ENCODE data around the gene PKNOX2. TPM values are rescaled to one million over a fixed set of nuclear protein-coding genes. Genes with fewer than 3 reads are reported as not detected.
A peak's percentile ranks its signal among the peaks of the same experiment; 100 is the strongest.

The PKNOX2 gene
- total RNA-seq, 1 experiment from 2014 or later, result not detected

GRCh38 chr11:125344846-125345420 is 180.4 kb downstream of the PKNOX2 start:
- no peak for DNase-seq
- H3K27me3 ChIP-seq (replicated peaks; ENCODE audit: control insufficient read depth, insufficient read depth, low read length), result peaks cover 3% of the 10 kb centered on the region; the same call in 1 of the 2 replicates
- TF ChIP-seq, protein P1, sequence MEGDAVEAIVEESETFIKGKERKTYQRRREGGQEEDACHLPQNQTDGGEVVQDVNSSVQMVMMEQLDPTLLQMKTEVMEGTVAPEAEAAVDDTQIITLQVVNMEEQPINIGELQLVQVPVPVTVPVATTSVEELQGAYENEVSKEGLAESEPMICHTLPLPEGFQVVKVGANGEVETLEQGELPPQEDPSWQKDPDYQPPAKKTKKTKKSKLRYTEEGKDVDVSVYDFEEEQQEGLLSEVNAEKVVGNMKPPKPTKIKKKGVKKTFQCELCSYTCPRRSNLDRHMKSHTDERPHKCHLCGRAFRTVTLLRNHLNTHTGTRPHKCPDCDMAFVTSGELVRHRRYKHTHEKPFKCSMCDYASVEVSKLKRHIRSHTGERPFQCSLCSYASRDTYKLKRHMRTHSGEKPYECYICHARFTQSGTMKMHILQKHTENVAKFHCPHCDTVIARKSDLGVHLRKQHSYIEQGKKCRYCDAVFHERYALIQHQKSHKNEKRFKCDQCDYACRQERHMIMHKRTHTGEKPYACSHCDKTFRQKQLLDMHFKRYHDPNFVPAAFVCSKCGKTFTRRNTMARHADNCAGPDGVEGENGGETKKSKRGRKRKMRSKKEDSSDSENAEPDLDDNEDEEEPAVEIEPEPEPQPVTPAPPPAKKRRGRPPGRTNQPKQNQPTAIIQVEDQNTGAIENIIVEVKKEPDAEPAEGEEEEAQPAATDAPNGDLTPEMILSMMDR (IDR thresholded peaks at IDR 0.05; ENCODE audit: insufficient read depth in 1 of 2, low read depth in 1 of 2, low read length in 1 of 2, severe bottlenecking in 1 of 2, unreplicated experiment in 1 of 2), result no peak
- no peaks in the 10 kb centered on the region for H3K4me1 ChIP-seq
- CTCF ChIA-PET, result interaction anchor here (1.1 to 3.6 kb wide), 7 partner anchors 9 to 469 kb away, joined by 3 to 31 read pairs (median 6); no protein-coding TSS in a partner anchor
- no peaks in the 10 kb centered on the region for H3K36me3 ChIP-seq (ENCODE audit: control insufficient read depth, insufficient read depth, low read length)
- no peak overlapping the region for H3K4me3 ChIP-seq (ENCODE audit: low read depth, low read length)
- intact Hi-C loops (cut with micrococcal nuclease; ENCODE audit: unreplicated experiment), result loop anchor here (1.0 to 5.0 kb wide), 2 partner anchors 63 to 254 kb away; no protein-coding TSS in a partner anchor
- Mint-ChIP-seq H3K4me1 (ENCODE audit: low read depth, unreplicated experiment) (peaks cover 7% of the 10 kb centered on the region), H3K36me3 (ENCODE audit: insufficient read depth, unreplicated experiment) (no peaks in the 10 kb centered on the region), H3K9me3 (ENCODE audit: unreplicated experiment) (no peaks in the 10 kb centered on the region), H3K27me3 (ENCODE audit: insufficient read depth, unreplicated experiment) (peaks cover 14% of the 10 kb centered on the region), H3K27ac (ENCODE audit: unreplicated experiment) (no peak overlapping the region), H3K4me3 (ENCODE audit: unreplicated experiment) (no peak overlapping the region)
- H3K9me3 ChIP-seq, result no peaks in the 10 kb centered on the region
- BruUV-seq (replicated peaks), result no TSS peak
- POLR2A ChIA-PET, result interaction anchor here (0.5 kb wide), 1 partner anchor 357 kb away, joined by 3 read pairs; no protein-coding TSS in a partner anchor

DNA sequence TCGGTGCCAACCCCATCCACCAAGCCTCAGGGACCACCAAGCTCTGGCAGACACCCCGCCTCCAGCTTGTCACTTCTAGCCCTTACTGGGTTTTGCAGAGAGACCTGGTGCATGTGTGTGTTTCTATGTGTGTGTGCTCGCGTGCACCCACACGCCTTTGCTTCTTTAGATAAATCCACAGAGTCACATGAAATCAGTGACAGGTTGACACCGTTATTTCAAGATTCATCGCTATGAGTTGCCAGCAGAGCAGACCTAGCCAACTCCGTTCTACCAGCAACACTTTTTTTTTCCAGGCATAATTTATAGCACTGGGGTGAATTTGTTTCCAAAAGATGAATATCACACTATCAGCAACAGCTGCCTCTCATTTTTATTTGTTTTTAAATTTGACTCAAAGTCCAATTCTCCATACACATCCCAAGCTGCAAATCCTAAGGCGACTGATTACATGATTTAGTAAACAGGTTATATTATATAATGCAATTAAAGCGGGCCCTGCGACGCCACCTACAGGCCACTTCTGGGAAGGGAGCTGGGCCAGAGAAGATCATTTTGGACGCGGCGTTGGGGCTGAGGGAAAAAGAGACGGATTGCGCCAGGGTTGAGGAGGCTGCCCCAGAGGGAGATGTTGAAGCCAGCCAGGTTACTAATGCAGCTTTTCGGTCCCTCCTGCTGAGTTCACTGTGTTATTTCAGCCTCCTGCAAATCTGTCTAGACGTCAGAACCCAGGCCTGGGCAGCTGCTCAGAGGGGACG is 181.0 kb downstream of the PKNOX2 start:
- Histone ChIP-seq H3K9me3 (no peaks in the 10 kb centered on the region), H3K4me1 (no peaks in the 10 kb centered on the region), H3K27me3 (replicated peaks; ENCODE audit: control insufficient read depth, insufficient read depth, low read length) (peaks cover 3% of the 10 kb centered on the region; the same call in 1 of the 2 replicates), H3K36me3 (ENCODE audit: control insufficient read depth, insufficient read depth, low read length) (no peaks in the 10 kb centered on the region), H3K4me3 (ENCODE audit: low read depth, low read length) (no peak overlapping the region)
- Mint-ChIP-seq H3K27ac (ENCODE audit: unreplicated experiment) (no peak overlapping the region), H3K4me1 (ENCODE audit: low read depth, unreplicated experiment) (peaks cover 7% of the 10 kb centered on the region), H3K27me3 (ENCODE audit: insufficient read depth, unreplicated experiment) (peaks cover 14% of the 10 kb centered on the region), H3K36me3 (ENCODE audit: insufficient read depth, unreplicated experiment) (no peaks in the 10 kb centered on the region), H3K9me3 (ENCODE audit: unreplicated experiment) (no peaks in the 10 kb centered on the region), H3K4me3 (ENCODE audit: unreplicated experiment) (no peak overlapping the region)
- ChIA-PET POLR2A (no interaction called here), CTCF (interaction anchor here (0.5 to 3.6 kb wide), 31 partner anchors 9 to 469 kb away, joined by 3 to 31 read pairs (median 4); partner anchors contain the start of genes PKNOX2 and TMEM218)
- no TSS peak for BruUV-seq (replicated peaks)
- TF ChIP-seq, protein P1 (IDR thresholded peaks at IDR 0.05; ENCODE audit: insufficient read depth in 1 of 2, low read depth in 1 of 2, low read length in 1 of 2, severe bottlenecking in 1 of 2, unreplicated experiment in 1 of 2), result peak; percentile 90
- intact Hi-C loops (cut with micrococcal nuclease; ENCODE audit: unreplicated experiment), result loop anchor here (1.0 to 5.0 kb wide), 2 partner anchors 63 to 254 kb away; no protein-coding TSS in a partner anchor
- DNase-seq, result peak in 1 of 2 experiments; percentile 72

GRCh38 chr11:125346179-125346530 is 181.6 kb downstream of the PKNOX2 start:
- no peak overlapping the region for H3K4me3 Mint-ChIP-seq (ENCODE audit: unreplicated experiment)
- no peaks in the 10 kb centered on the region for H3K36me3 Mint-ChIP-seq (ENCODE audit: insufficient read depth, unreplicated experiment)
- no peaks in the 10 kb centered on the region for H3K9me3 ChIP-seq
- H3K27me3 Mint-ChIP-seq (ENCODE audit: insufficient read depth, unreplicated experiment), result peaks cover 14% of the 10 kb centered on the region
- BruUV-seq (replicated peaks), result no TSS peak
- H3K4me1 ChIP-seq, result no peaks in the 10 kb centered on the region
- peaks cover 3% of the 10 kb centered on the region; the same call in 1 of the 2 replicates for H3K27me3 ChIP-seq (replicated peaks; ENCODE audit: control insufficient read depth, insufficient read depth, low read length)
- TF ChIP-seq, protein P1 (IDR thresholded peaks at IDR 0.05; ENCODE audit: insufficient read depth in 1 of 2, low read depth in 1 of 2, low read length in 1 of 2, severe bottlenecking in 1 of 2, unreplicated experiment in 1 of 2), result no peak
- no peak overlapping the region for H3K4me3 ChIP-seq (ENCODE audit: low read depth, low read length)
- ChIA-PET POLR2A (no interaction called here), CTCF (interaction anchor here (0.5 to 3.6 kb wide), 33 partner anchors 8 to 470 kb away, joined by 3 to 31 read pairs (median 4); partner anchors contain the start of genes PKNOX2 and TMEM218)
- DNase-seq, result no peak
- H3K9me3 Mint-ChIP-seq (ENCODE audit: unreplicated experiment), result no peaks in the 10 kb centered on the region
- intact Hi-C loops (cut with micrococcal nuclease; ENCODE audit: unreplicated experiment), result loop anchor here (5.0 kb wide), 1 partner anchor 64 kb away; no protein-coding TSS in a partner anchor
- H3K27ac Mint-ChIP-seq (ENCODE audit: unreplicated experiment), result no peak overlapping the region
- H3K36me3 ChIP-seq (ENCODE audit: control insufficient read depth, insufficient read depth, low read length), result no peaks in the 10 kb centered on the region
- H3K4me1 Mint-ChIP-seq (ENCODE audit: low read depth, unreplicated experiment), result peaks cover 7% of the 10 kb centered on the region

Data from Caco-2 (cell line).